Measurements from ENCODE around the gene CLDN16. TPM values are rescaled to one million over a fixed set of nuclear protein-coding genes. Genes with fewer than 3 reads are reported as not detected.

The CLDN16 gene
- total and polyA plus RNA-seq, 9 of the 15 experiments (the other 6 are each of a cell fraction or from before 2014, with no cell fraction given): 0.04 to 0.11 (median 0.04) TPM; not detected in 6

- POLR2A ChIA-PET: no interaction called here
- FAIRE-seq: no peak
- intact Hi-C loops (cut with micrococcal nuclease) (no loop called here), in situ Hi-C loops (cut with MboI) (no loop called here)
- ATAC-seq: no peak
- no peak overlapping the region for H3K27ac ChIP-seq (ENCODE audit: extremely low read depth, low read depth, low read length)
- no peak for TF ChIP-seq PTBP1 (IDR thresholded peaks at IDR 0.05; ENCODE audit: low read depth, low read length)
- no peak for TF ChIP-seq ESRRA (IDR thresholded peaks at IDR 0.05; ENCODE audit: borderline replicate concordance, low read depth)
- TF ChIP-seq CBFA2T2 (conservative IDR thresholded peaks at IDR 0.05): no peak
- no peak for TF ChIP-seq FOS (IDR thresholded peaks at IDR 0.05; ENCODE audit: extremely low read depth, insufficient read length)
- TF ChIP-seq HNRNPUL1 (IDR thresholded peaks at IDR 0.05; ENCODE audit: low read length): no peak
- BruUV-seq (replicated peaks): no TSS peak
- no peak overlapping the region for H3K4me2 ChIP-seq (ENCODE audit: insufficient read depth, low read length)
- no peak overlapping the region for H2AFZ ChIP-seq (ENCODE audit: low read depth, low read length)
- H3K36me3 ChIP-seq (ENCODE audit: control insufficient read depth, insufficient read depth, low read length): no peaks in the 10 kb centered on the region
- H3K9me3 ChIP-seq (replicated peaks; ENCODE audit: control insufficient read depth, insufficient read depth, low read depth, low read length): peaks cover 3% of the 10 kb centered on the region; the same call in 1 of the 2 replicates
- no peak overlapping the region for H3K9ac ChIP-seq (ENCODE audit: insufficient read depth in 1 of 2, low read depth in 2 of 2, low read length in 2 of 2)
- H4K20me1 ChIP-seq (replicated peaks; ENCODE audit: control insufficient read depth, insufficient read depth, low read length): no peaks in the 10 kb centered on the region
- H3K9me1 ChIP-seq (ENCODE audit: control insufficient read depth, insufficient read depth, low read length): no peaks in the 10 kb centered on the region
- DNase-seq (ENCODE audit: extremely low read depth in 1 of 4, low spot score in 3 of 4): no peak
- H3K27me3 ChIP-seq (ENCODE audit: control insufficient read depth in 2 of 2, insufficient read depth in 2 of 2, low read length in 2 of 2): no peaks in the 10 kb centered on the region
- no peak overlapping the region for H3K4me3 ChIP-seq
- no peaks in the 10 kb centered on the region for H3K4me1 ChIP-seq (replicated peaks in 1 of 2; ENCODE audit: control insufficient read depth in 2 of 2, insufficient read depth in 2 of 2, low read length in 2 of 2)
- CTCF ChIA-PET (ENCODE audit: low intra/inter-chr PET ratio): no interaction called here
- H3K79me2 ChIP-seq (ENCODE audit: control insufficient read depth, insufficient read depth, low read length): no peaks in the 10 kb centered on the region
Measured at GRCh38 chr3:190380184-190380583, 7.8 kb upstream of the CLDN16 start.

- FAIRE-seq (no peak), ATAC-seq (no peak), DNase-seq (ENCODE audit: extremely low read depth in 1 of 4, low spot score in 3 of 4) (no peak)
- no peaks in the 10 kb centered on the region for H3K79me2 ChIP-seq (ENCODE audit: control insufficient read depth, insufficient read depth, low read length)
- no peak for TF ChIP-seq ZNF197 (CRISPR knock-in tag; IDR thresholded peaks at IDR 0.05; ENCODE audit: low read depth)
- TF ChIP-seq PPARD (CRISPR knock-in tag; IDR thresholded peaks at IDR 0.05): no peak
- no peak for TF ChIP-seq ZNF354B (CRISPR knock-in tag; IDR thresholded peaks at IDR 0.05)
- no peak for TF ChIP-seq TRIM24 (IDR thresholded peaks at IDR 0.05)
- TF ChIP-seq ELF2 (CRISPR knock-in tag; IDR thresholded peaks at IDR 0.05): no peak
- TF ChIP-seq TFE3 (CRISPR knock-in tag; IDR thresholded peaks at IDR 0.05): no peak
- ChIA-PET POLR2A (no interaction called here), CTCF (ENCODE audit: low intra/inter-chr PET ratio) (no interaction called here)
- no peak overlapping the region for H3K27ac ChIP-seq (ENCODE audit: extremely low read depth, low read depth, low read length)
- no peaks in the 10 kb centered on the region for H4K20me1 ChIP-seq (replicated peaks; ENCODE audit: control insufficient read depth, insufficient read depth, low read length)
- H3K9ac ChIP-seq (ENCODE audit: insufficient read depth in 1 of 2, low read depth in 2 of 2, low read length in 2 of 2): no peak overlapping the region
- in situ Hi-C loops (cut with MboI) (no loop called here), intact Hi-C loops (cut with micrococcal nuclease) (no loop called here)
- H3K4me2 ChIP-seq (ENCODE audit: insufficient read depth, low read length): no peak overlapping the region
- no peaks in the 10 kb centered on the region for H3K36me3 ChIP-seq (ENCODE audit: control insufficient read depth, insufficient read depth, low read length)
- no TSS peak for BruUV-seq (replicated peaks)
- H3K9me1 ChIP-seq (ENCODE audit: control insufficient read depth, insufficient read depth, low read length): no peaks in the 10 kb centered on the region
- H3K9me3 ChIP-seq (replicated peaks; ENCODE audit: control insufficient read depth, insufficient read depth, low read depth, low read length): peaks cover 4% of the 10 kb centered on the region; the same call in 1 of the 2 replicates
- H3K4me3 ChIP-seq: no peak overlapping the region
- H3K4me1 ChIP-seq (replicated peaks in 1 of 2; ENCODE audit: control insufficient read depth in 2 of 2, insufficient read depth in 2 of 2, low read length in 2 of 2): no peaks in the 10 kb centered on the region
- H3K27me3 ChIP-seq (ENCODE audit: control insufficient read depth in 2 of 2, insufficient read depth in 2 of 2, low read length in 2 of 2): no peaks in the 10 kb centered on the region
- no peak overlapping the region for H2AFZ ChIP-seq (ENCODE audit: low read depth, low read length)
Measured at GRCh38 chr3:190381441-190381840, 6.5 kb upstream of the CLDN16 start.
